ENCODE results near the gene EZH1.

DNA sequence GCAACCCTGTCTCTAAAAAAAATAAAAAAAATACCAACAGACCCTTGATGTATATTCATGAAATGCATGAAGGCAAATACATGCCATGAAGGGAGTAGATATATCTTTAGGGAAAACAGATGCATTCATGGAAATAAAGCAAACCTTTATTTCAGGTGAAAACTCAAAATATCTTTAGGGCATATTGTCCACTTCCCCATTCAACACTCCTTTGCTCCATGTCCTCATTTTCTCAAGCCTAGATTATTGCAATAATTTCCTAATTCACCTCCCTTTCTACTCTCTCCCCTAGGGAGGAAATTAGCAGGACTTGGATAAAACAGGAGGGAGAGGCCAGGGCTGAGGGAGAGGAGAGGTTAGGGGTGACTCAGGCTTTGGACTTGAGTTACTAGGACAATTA lies 22.7 kb upstream of the EZH1 start:
- TF ChIP-seq, protein P1, sequence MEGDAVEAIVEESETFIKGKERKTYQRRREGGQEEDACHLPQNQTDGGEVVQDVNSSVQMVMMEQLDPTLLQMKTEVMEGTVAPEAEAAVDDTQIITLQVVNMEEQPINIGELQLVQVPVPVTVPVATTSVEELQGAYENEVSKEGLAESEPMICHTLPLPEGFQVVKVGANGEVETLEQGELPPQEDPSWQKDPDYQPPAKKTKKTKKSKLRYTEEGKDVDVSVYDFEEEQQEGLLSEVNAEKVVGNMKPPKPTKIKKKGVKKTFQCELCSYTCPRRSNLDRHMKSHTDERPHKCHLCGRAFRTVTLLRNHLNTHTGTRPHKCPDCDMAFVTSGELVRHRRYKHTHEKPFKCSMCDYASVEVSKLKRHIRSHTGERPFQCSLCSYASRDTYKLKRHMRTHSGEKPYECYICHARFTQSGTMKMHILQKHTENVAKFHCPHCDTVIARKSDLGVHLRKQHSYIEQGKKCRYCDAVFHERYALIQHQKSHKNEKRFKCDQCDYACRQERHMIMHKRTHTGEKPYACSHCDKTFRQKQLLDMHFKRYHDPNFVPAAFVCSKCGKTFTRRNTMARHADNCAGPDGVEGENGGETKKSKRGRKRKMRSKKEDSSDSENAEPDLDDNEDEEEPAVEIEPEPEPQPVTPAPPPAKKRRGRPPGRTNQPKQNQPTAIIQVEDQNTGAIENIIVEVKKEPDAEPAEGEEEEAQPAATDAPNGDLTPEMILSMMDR (IDR thresholded peaks at IDR 0.05 in 4 of 5, conservative IDR thresholded peaks at IDR 0.05 in 1 of 5), result no peak
- TF ChIP-seq POLR2A (IDR thresholded peaks at IDR 0.05), result no peak
